ENCODE measurements around the gene PDCL2. TPM values are rescaled to one million over a fixed set of nuclear protein-coding genes. Genes with fewer than 3 reads are reported as not detected.
"Not testable (repeated sequence)": the region's sequence is repeated elsewhere in the genome, so short reads cannot be mapped to it uniquely, and the experiment has no call there.

PDCL2 gene, protein sequence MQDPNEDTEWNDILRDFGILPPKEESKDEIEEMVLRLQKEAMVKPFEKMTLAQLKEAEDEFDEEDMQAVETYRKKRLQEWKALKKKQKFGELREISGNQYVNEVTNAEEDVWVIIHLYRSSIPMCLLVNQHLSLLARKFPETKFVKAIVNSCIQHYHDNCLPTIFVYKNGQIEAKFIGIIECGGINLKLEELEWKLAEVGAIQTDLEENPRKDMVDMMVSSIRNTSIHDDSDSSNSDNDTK
- total RNA-seq = not detected
- long read RNA-seq = 0 reads

DNA sequence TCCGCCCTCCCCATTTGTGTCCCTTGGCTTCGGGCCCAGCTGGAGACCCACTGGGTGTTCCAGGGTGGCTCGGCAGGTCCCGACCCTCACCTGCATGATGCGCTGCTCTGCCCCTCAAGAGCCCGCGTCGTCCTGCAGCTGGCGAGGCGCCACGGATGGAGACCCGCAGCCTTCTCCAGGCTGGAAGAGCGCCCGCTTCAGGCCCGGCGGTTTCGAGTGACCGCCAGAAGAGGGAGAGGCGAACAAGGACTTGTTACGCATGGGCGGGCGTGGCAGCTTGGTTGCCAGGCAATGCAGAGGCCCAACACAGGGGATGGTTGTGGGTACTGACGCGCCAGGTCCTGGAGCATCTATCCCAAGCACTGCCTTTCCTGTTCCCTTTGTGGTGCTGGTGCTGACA lies at the start of gene PDCL2:
Gene PDCL2 (minus strand): TSS at position 232 of the 400 bp plus-strand sequence. CDS start 136 bp downstream, at position 96.
- no peak for DNase-seq (ENCODE audit: low spot score)
- intact Hi-C loops (cut with DNase I) = no loop called here

DNA sequence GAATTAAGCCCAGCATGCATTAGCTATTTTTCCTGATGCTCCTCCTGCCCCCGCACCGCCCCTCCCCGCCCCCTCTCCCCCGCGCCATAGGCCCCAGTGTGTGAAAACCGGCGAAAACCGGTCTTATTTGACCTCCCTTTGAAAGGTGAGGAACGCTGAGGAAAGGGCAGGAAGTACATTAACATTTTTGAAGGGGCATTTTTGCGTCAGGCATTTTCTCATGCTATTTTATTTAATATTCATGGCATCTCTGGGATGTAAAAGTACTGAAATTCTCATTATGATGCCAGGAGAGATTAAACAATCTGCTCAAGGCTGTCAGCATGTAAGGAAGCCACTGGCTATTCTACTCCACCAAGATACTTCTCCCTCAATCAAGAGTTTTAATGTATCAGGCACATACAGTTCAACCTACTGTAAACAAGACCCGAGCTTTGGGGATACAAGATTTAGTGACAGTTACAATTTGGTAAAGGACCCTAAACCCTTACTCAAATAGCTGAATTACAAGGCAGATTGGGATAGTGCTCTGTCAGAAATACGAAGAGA lies 45.3 kb upstream of the PDCL2 start:
- DNase-seq (ENCODE audit: low spot score) = no peak
- intact Hi-C loops (cut with DNase I) = no loop called here

DNA sequence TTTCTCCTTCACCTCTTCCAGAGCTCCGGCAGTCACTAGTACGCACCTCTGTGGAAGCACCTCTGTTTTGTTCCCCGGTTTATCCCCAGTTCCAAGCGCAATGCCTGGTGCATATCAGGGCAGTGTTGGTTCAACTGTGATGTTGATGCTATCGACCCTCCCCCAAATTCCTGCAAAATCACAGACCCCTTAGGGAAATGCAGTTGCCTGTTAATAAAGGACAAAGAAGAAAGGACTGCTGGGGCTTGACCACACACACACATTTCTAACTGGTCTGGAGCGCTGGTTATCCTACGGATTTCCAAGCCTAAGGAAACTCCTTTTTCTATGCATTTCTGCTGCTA lies 44.6 kb upstream of the PDCL2 start:
- intact Hi-C loops (cut with DNase I) = no loop called here
- no peak for DNase-seq (ENCODE audit: low spot score)

DNA sequence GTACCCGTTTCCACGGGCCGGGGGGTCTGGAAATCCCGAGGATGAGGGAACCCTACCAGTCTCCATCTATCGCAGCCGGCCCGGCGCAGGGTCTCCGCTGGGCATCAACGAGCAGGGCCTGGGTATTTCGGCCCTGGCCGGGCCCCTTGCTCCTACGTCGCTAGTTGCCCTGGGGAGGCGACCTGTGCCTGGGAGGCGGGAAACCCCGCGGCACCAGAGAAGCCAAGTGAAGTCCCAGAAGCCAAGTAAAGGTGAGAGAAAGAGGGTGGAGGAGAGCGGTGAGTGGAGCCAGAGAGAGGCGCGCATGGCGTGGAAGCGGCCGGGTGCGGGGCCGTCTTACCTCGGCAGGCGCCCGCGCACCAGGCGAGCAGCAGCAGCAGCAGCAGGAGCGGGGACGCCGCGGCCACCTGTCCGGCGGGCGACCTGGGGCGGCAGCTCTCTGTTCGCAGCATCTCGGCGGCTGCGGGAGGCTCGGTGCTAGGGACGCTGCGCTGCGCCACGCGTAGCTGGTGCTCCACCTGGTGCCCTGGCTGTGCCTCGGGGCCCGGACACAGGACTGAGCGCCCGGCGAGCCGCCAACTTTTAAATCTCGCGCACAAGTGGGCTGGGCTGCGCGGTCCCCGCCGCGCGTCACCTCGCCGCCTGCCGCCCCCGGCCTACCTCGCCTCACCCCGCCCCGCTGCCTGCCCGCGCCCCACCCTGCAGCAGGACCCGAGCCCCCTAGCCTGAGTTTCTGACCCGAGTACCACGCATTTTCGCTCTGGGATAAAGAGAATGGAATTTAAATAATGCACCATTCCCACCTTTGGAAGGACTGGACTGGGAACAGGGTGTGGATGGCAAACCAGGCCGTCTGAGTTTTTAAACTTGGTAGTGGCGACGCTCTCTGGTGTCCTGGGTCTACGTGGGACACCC lies 44.0 kb upstream of the PDCL2 start, which contains the start of gene NMU:
Gene NMU (minus strand): TSS at position 558 of the 915 bp plus-strand sequence. CDS start 106 bp downstream, at position 452.
- no peak for DNase-seq (ENCODE audit: low spot score)
- intact Hi-C loops (cut with DNase I) = no loop called here

DNA sequence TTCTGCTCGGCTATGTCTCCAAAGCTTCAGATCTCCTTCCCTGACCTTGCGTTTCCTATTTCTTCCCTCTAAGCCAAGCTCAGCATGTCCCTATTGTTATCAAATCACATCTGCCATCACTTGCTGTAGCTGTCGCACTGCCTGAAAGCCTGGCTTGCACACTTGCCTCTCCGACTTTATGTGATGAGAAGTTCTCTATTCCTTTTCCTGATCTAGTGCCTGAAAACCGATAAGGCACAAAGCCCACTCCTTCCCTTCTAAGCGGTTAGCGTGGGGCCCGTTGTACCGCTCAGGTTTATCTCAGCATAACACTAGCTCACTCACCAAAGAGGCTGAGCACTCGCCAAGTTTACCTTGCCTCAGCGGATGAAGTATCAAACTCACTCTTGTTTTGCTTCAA lies 43.2 kb upstream of the PDCL2 start:
- intact Hi-C loops (cut with DNase I) = no loop called here
- no peak for DNase-seq (ENCODE audit: low spot score)

DNA sequence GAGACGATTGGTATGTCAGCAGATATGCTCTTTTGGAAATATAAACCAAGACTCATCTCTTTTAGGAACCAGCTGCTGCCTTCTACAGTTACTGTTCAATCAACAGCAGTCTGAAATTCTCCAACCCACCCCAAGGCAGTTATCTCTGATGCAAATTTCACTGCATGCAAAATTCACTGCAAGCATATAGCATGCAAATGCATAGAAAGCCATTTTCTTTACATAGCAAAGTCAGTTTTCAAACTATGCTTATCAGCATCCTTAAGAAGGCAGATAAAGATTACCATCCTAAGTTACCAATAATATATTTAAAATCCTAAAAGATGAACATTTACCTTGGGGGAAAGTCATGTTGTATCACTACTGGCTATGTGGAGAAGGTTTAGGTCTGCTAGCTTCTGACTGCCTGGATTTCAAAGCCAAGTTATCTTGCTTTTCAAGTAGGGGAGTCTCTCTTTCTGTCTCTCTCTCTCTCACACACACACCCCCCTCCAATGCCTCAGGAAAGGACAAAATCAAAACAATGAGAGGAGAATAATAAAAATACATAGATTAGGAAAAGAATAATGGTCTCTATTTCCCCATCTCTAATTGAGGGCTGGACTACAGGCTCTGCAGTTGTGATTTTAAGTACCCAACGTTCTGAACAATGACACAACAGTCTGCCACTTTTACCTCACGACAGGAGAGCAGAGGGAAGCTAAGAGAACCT lies 42.5 kb upstream of the PDCL2 start:
- DNase-seq (ENCODE audit: low spot score) = no peak
- intact Hi-C loops (cut with DNase I) = no loop called here

DNA sequence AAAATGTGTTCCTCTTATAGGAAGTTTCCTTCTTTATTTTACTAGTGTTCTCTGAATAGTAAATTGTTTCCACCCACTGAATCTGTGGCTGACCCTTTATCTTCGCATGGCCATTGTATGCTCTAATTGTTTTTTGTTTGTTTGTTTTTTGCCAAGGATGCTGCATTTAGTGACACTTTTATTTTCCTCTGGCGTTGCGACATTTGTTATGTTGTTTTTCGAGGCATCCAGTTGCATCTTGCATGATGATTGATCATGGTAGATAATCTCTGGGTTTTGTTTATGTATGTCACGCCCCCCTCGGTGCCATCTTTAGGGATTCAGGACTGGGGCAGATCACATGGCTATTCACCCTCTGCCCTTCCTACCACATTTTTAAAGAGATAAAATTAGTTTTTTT lies 41.9 kb upstream of the PDCL2 start:
- no peak for DNase-seq (ENCODE audit: low spot score)
- intact Hi-C loops (cut with DNase I) = no loop called here

DNA sequence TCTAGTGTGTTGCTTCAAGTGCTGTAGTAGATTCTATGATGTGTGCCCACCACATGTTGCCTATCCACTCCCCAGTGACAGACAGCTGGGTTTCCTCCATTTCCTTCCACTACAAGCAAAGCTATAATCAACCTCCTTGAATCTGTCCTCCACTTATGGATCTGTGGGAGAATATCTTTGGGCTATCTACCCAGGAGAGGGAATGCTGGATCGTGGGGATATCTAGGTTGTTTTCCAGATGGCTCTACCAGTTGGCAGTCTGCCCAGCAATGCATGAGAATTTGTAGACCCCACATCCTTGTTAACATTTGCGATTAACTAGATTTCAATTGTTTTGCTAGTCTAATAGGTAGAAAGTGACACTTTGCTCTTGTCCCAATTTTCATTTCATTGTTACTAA lies 33.8 kb upstream of the PDCL2 start:
- DNase-seq (ENCODE audit: low spot score) = no peak
- intact Hi-C loops (cut with DNase I) = no loop called here

DNA sequence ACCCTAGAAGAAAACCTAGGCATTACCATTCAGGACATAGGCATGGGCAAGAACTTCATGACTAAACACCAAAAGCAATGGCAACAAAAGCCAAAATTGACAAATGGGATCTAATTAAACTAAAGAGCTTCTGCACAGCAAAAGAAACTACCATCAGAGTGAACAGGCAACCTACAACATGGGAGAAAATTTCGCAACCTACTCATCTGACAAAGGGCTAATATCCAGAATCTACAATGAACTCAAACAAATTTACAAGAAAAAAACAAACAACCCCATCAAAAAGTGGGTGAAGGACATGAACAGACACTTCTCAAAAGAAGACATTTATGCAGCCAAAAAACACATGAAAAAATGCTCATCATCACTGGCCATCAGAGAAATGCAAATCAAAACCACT lies 32.0 kb upstream of the PDCL2 start:
- intact Hi-C loops (cut with DNase I) = not testable (repeated sequence)

DNA sequence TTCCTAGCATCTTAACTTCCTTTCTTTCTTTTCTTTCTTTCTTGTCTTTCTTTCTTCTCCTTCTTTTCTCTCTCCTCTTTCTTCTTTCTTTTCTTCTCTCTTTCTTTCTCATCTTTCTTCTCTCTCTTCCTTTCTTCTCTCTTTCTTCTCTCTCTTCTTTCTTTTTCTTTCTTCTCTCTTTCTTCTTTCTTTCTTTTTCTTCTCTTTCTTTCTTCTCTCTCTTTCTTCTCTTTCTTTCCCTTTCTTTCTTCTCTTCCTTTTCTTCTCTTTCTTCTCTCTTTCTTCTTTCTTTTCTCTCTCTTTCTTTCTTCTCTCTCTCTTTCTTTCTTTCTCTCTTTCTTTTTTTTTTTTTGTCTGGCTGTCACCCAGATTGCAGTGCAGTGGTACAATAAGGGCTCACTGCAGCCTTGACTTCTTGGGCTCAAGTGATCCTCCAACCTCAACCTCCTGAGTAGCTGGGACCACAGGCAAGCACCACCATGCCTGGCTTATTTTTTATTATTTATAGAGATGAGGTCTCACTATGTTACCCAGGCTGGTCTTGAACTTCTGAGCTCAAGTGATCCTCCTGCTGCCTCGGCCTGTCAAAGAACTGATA lies 26.6 kb upstream of the PDCL2 start:
- intact Hi-C loops (cut with DNase I) = no loop called here
- no peak for DNase-seq (ENCODE audit: low spot score)

More for the DNA sequence above, 32.0 kb upstream of the PDCL2 start:
- not testable (repeated sequence) for DNase-seq (ENCODE audit: low spot score)

DNA sequence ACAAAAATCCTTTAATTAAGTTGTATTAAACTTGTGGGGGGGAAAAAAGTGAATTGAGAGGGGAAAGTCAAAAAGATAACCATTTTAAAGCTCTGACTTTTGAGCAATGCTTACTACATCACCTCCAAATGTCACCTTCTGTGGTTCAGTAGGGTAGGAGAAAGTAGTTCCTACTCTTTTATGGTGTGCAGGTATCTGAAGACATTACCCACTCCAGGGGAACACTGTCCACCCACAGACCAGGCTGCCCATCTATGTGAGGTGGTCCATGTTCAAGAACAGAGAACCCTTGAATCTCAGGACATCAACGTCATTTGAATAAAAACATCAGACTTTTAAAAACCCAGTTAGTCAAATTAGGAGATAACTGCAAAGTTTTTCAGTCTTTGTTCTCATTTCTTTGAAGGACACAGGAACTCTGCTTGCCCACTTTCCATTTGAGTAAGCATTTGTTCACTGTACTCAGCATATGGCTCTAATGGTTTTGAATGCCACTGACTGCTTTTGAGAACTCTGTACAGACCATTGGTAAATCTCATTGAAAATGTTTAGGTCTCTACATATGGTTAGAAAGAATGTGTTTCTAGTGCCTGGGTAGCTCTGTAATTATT lies 25.6 kb upstream of the PDCL2 start:
- DNase-seq (ENCODE audit: low spot score) = no peak
- intact Hi-C loops (cut with DNase I) = no loop called here

DNA sequence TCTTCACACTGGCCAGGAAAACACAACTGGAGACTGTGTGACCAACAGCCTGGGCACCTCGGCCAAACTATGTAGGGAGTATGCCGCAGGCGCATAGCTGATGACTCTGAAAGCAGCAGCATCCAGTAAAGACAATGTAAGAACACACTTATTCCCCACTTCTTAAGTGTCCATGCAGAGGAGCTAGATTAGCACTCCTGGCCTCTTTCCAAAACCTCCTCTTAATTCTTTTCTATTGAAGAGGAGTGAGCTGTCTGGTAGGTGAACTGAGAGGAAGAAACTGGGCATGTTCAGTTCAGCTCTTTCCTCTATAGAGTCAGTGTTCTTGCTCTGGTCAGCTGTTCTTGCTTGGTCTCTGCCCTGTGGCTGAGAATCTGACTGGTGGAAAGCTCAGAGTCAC lies 23.0 kb upstream of the PDCL2 start:
- intact Hi-C loops (cut with DNase I) = no loop called here
- no peak for DNase-seq (ENCODE audit: low spot score)

DNA sequence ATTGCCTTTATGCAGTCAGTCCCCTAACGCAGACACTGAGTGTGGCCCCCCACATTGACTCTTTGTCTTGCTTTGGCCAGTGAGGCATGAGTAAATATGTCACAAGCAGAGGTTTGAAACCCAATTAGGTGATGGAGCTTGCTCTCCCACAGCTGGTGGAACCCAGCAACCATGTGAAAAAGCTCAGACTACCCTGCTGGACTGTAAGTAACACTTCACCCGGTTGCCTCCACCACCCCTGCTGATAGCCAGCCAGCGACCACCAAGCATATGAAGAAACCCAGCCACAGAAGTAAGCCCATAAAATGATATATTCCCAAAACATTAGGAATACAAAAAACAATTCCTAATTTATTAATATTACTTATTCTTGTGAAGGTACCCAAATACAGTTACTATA lies 21.6 kb upstream of the PDCL2 start:
- no peak for DNase-seq (ENCODE audit: low spot score)
- intact Hi-C loops (cut with DNase I) = no loop called here

DNA sequence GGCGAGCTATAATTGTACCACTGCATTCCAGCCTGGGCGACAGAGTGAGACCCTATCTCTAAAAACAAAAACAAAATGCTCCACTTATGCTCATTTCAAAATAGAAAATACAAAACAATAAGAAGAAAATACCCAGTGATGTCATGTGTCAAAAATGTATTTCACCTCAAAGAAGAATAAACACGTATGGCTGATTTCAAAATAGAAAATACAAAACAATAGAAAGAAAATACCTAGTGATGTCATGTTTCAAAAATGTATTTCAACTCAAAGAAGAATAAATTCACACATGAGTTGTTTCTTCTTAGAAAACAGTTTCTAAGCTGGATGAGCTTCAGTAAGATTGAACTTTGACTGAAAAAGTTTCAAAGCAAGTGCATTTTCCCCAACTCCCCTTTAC lies 20.3 kb upstream of the PDCL2 start:
- intact Hi-C loops (cut with DNase I) = no loop called here
- DNase-seq (ENCODE audit: low spot score) = no peak

DNA sequence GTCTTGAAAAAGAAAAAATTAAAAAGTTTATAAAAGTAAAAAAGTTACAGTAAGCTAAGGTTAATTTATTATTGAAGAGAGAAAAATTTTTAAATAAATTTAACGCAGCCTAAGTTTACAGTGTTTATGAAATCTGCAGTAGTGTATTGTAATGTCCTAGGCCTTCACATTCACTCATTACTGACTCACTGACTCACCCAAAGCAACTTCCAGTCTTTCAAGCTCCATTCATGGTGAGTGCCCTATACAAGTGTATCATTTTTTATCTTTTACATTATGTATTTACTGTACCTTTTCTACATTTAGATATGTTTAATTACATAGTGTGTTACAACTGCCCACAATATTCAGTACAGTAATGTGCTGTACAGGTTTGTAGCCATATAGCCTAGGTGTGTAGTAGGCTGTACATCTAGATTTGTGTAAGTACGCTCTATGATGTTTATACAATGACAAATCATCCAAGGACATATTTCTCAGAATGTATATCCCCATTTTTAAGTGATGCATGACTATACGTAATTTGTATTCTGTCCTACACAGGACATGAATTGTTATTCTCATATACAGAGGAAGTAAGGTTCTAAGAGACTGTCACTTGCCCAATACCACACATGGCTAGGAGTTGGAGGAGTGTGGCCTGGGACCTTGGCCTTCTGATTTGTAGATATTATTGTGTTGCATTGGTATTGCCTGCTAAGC lies 19.5 kb upstream of the PDCL2 start:
- intact Hi-C loops (cut with DNase I) = no loop called here
- DNase-seq (ENCODE audit: low spot score) = no peak

DNA sequence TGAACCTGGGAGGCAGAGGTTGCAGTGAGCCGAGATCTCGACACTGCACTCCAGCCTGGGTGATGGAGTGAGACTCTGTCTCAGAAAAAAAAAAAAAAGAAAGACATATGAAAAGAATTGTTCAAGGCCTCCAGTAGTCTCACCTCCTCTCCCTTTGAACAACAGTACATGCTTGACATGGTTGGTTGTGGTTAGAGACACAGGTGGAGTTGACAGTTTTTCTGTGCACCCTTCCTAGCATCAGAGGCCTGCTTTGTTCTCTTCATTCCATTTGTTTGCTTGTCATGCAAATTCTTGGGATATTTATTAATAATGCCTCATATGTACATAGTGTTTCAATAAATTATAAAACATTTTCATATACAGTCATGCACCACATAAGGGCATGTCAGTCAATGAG lies 18.3 kb upstream of the PDCL2 start:
- no peak for DNase-seq (ENCODE audit: low spot score)
- intact Hi-C loops (cut with DNase I) = no loop called here

DNA sequence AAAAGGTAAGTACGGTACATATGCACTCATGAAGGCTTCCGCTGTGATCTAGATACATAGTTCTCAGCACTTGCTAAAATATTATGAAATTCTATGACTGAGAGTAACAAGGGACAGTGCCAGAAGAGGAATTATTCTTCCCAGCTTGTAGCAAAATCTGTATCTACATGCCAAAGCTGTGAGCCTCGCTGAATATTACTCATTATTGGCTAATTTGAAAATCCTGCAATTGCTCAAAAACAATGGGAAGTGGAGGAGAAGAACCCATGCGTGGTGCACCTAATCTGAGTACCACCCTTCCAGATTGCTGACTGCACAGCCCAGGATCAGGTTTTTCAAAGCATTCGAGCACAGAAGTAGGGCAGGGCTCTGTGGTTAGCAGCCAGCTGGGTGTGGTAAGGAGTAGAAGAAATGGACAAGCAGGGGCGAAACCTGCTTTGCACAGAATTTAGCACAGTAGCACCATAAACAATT lies 17.4 kb upstream of the PDCL2 start:
- intact Hi-C loops (cut with DNase I) = no loop called here
- DNase-seq (ENCODE audit: low spot score) = no peak

DNA sequence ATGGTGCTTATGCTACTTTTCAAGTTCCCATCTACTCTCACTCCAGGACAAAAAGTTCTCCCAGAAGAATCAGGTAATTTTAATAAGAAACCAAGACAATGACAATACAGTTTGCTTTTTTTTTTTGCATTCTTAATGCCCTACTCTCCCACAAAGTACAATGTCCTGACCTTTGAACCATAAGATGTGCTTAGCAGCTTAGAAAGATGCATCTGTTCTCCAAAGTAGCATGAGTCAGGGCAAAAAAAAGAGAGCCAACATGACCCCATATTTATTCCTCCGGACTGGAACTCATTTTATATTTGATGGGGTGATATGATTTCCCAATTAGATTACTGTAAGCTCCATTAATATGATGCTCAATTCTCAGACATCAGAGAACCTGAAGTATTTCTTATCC lies 16.5 kb upstream of the PDCL2 start:
- intact Hi-C loops (cut with DNase I) = no loop called here
- DNase-seq (ENCODE audit: low spot score) = no peak

DNA sequence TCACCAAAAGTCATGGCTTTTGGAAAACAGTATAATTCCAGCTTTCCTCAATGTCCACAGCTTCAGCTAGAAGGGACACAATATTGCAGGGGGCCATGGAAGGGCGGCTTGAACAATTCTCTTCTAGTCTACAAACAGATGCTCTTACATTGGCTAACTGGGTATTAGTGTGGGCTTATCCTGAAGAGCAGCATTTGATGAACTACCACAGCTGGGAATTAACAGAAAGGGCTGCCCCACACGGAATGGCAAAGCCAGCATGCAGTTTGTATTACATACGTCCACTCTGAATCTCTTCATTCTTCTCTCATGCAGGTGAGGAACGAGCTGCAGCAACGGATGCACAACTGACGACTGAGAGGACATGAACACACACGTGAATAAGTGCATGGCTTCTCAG lies 13.0 kb upstream of the PDCL2 start:
- intact Hi-C loops (cut with DNase I) = no loop called here
- no peak for DNase-seq (ENCODE audit: low spot score)

Measured in cardiac septum (tissue), 1 donor.